ENCODE results near the gene POLD2.
A peak's percentile ranks its signal among the peaks of the same experiment; 100 is the strongest.

The POLD2 gene

GRCh38 chr7:44114586-44115310, 8.6 kb downstream of the POLD2 start:
- Histone ChIP-seq H3K36me3 (ENCODE audit: control insufficient read depth in 5 of 5, insufficient read depth in 5 of 5, low read length in 5 of 5) (peaks cover 0 to 86% (median 70%) of the 10 kb centered on the region in 5 donors), H3K27ac (ENCODE audit: low read depth, low read length) (no peak overlapping the region), H3K4me3 (ENCODE audit: low read depth in 1 of 5, low read length in 5 of 5) (no peak overlapping the region), H3K9me3 (ENCODE audit: control insufficient read depth in 5 of 5, low read length in 5 of 5) (no peaks in the 10 kb centered on the region), H3K4me1 (ENCODE audit: control insufficient read depth in 5 of 5, insufficient read depth in 5 of 5, low read length in 5 of 5) (peaks cover 0 to 15% (median 4%) of the 10 kb centered on the region in 5 donors), H3K27me3 (ENCODE audit: control insufficient read depth in 5 of 5, insufficient read depth in 4 of 5, low read length in 5 of 5) (peaks cover 0 to 3% (median 0%) of the 10 kb centered on the region in 5 donors), H3K9ac (ENCODE audit: low read length in 5 of 5) (no peak overlapping the region)

- Histone ChIP-seq H3K9ac (ENCODE audit: low read length in 5 of 5) (no peak overlapping the region), H3K9me3 (ENCODE audit: control insufficient read depth in 5 of 5, low read length in 5 of 5) (no peaks in the 10 kb centered on the region), H3K27ac (ENCODE audit: low read depth, low read length) (no peak overlapping the region), H3K4me3 (ENCODE audit: low read depth in 1 of 5, low read length in 5 of 5) (no peak overlapping the region), H3K4me1 (ENCODE audit: control insufficient read depth in 5 of 5, insufficient read depth in 5 of 5, low read length in 5 of 5) (peaks cover 0 to 9% (median 4%) of the 10 kb centered on the region in 5 donors), H3K36me3 (ENCODE audit: control insufficient read depth in 5 of 5, insufficient read depth in 5 of 5, low read length in 5 of 5) (peaks cover 0 to 79% (median 64%) of the 10 kb centered on the region in 5 donors), H3K27me3 (ENCODE audit: control insufficient read depth in 5 of 5, insufficient read depth in 4 of 5, low read length in 5 of 5) (peaks cover 0 to 3% (median 0%) of the 10 kb centered on the region in 5 donors)
These were observed 9.5 kb downstream of the POLD2 start for GRCh38 chr7:44113764-44114354.

- Histone ChIP-seq H3K27me3 (ENCODE audit: control insufficient read depth in 5 of 5, insufficient read depth in 4 of 5, low read length in 5 of 5) (peaks cover 0 to 3% (median 0%) of the 10 kb centered on the region in 5 donors), H3K4me3 (ENCODE audit: low read depth in 1 of 5, low read length in 5 of 5) (no peak overlapping the region), H3K9ac (ENCODE audit: low read length in 5 of 5) (no peak overlapping the region), H3K4me1 (ENCODE audit: control insufficient read depth in 5 of 5, insufficient read depth in 5 of 5, low read length in 5 of 5) (peaks cover 0 to 9% (median 4%) of the 10 kb centered on the region in 5 donors), H3K9me3 (ENCODE audit: control insufficient read depth in 5 of 5, low read length in 5 of 5) (no peaks in the 10 kb centered on the region), H3K27ac (ENCODE audit: low read depth, low read length) (no peak overlapping the region), H3K36me3 (ENCODE audit: control insufficient read depth in 5 of 5, insufficient read depth in 5 of 5, low read length in 5 of 5) (peaks cover 0 to 84% (median 64%) of the 10 kb centered on the region in 5 donors)
These were observed 10.2 kb downstream of the POLD2 start for GRCh38 chr7:44112997-44113763.

GRCh38 chr7:44112231-44112996, 10.9 kb downstream of the POLD2 start:
- peaks cover 0 to 81% (median 59%) of the 10 kb centered on the region in 5 donors for H3K36me3 ChIP-seq (ENCODE audit: control insufficient read depth in 5 of 5, insufficient read depth in 5 of 5, low read length in 5 of 5)
- H3K27ac ChIP-seq (ENCODE audit: low read depth, low read length) = no peak overlapping the region
- H3K27me3 ChIP-seq (ENCODE audit: control insufficient read depth in 5 of 5, insufficient read depth in 4 of 5, low read length in 5 of 5) = peaks cover 0 to 3% (median 0%) of the 10 kb centered on the region in 5 donors
- H3K4me3 ChIP-seq (ENCODE audit: low read depth in 1 of 5, low read length in 5 of 5) = no peak overlapping the region
- H3K9me3 ChIP-seq (ENCODE audit: control insufficient read depth in 5 of 5, low read length in 5 of 5) = no peaks in the 10 kb centered on the region
- no peak overlapping the region for H3K9ac ChIP-seq (ENCODE audit: low read length in 5 of 5)
- H3K4me1 ChIP-seq (ENCODE audit: control insufficient read depth in 5 of 5, insufficient read depth in 5 of 5, low read length in 5 of 5) = peaks cover 0 to 9% (median 4%) of the 10 kb centered on the region in 5 donors

GRCh38 chr7:44111761-44112160, 11.6 kb downstream of the POLD2 start:
- H3K27ac ChIP-seq (ENCODE audit: low read depth, low read length) = no peak overlapping the region
- peaks cover 0 to 79% (median 52%) of the 10 kb centered on the region in 5 donors for H3K36me3 ChIP-seq (ENCODE audit: control insufficient read depth in 5 of 5, insufficient read depth in 5 of 5, low read length in 5 of 5)
- H3K9me3 ChIP-seq (ENCODE audit: control insufficient read depth in 5 of 5, low read length in 5 of 5) = no peaks in the 10 kb centered on the region
- H3K4me1 ChIP-seq (ENCODE audit: control insufficient read depth in 5 of 5, insufficient read depth in 5 of 5, low read length in 5 of 5) = peaks cover 0 to 9% (median 9%) of the 10 kb centered on the region in 5 donors
- peaks cover 0 to 3% (median 0%) of the 10 kb centered on the region in 5 donors for H3K27me3 ChIP-seq (ENCODE audit: control insufficient read depth in 5 of 5, insufficient read depth in 4 of 5, low read length in 5 of 5)
- H3K9ac ChIP-seq (ENCODE audit: low read length in 5 of 5) = no peak overlapping the region
- no peak overlapping the region for H3K4me3 ChIP-seq (ENCODE audit: low read depth in 1 of 5, low read length in 5 of 5)

GRCh38 chr7:44110719-44111635, 12.4 kb downstream of the POLD2 start:
- H3K27ac ChIP-seq (ENCODE audit: low read depth, low read length) = no peak overlapping the region

GRCh38 chr7:44109991-44110390, 13.4 kb downstream of the POLD2 start:
- Histone ChIP-seq H3K27me3 (ENCODE audit: control insufficient read depth in 5 of 5, insufficient read depth in 4 of 5, low read length in 5 of 5) (peaks cover 0 to 6% (median 0%) of the 10 kb centered on the region in 5 donors), H3K9me3 (ENCODE audit: control insufficient read depth in 5 of 5, low read length in 5 of 5) (no peaks in the 10 kb centered on the region), H3K27ac (ENCODE audit: low read depth, low read length) (no peak overlapping the region), H3K4me1 (ENCODE audit: control insufficient read depth in 5 of 5, insufficient read depth in 5 of 5, low read length in 5 of 5) (peaks cover 9 to 24% (median 17%) of the 10 kb centered on the region in 5 donors), H3K36me3 (ENCODE audit: control insufficient read depth in 5 of 5, insufficient read depth in 5 of 5, low read length in 5 of 5) (peaks cover 0 to 61% (median 37%) of the 10 kb centered on the region in 5 donors), H3K9ac (ENCODE audit: low read length in 5 of 5) (no peak overlapping the region), H3K4me3 (ENCODE audit: low read depth in 1 of 5, low read length in 5 of 5) (no peak overlapping the region)

More at GRCh38 chr7:44110719-44111635, 12.4 kb downstream of the POLD2 start:
- Histone ChIP-seq H3K36me3 (ENCODE audit: control insufficient read depth in 5 of 5, insufficient read depth in 5 of 5, low read length in 5 of 5) (peaks cover 0 to 71% (median 45%) of the 10 kb centered on the region in 5 donors), H3K27me3 (ENCODE audit: control insufficient read depth in 5 of 5, insufficient read depth in 4 of 5, low read length in 5 of 5) (peaks cover 0 to 3% (median 0%) of the 10 kb centered on the region in 5 donors), H3K4me3 (ENCODE audit: low read depth in 1 of 5, low read length in 5 of 5) (no peak overlapping the region), H3K4me1 (ENCODE audit: control insufficient read depth in 5 of 5, insufficient read depth in 5 of 5, low read length in 5 of 5) (peaks cover under 1 to 15% (median 13%) of the 10 kb centered on the region in 5 donors), H3K9ac (ENCODE audit: low read length in 5 of 5) (no peak overlapping the region), H3K9me3 (ENCODE audit: control insufficient read depth in 5 of 5, low read length in 5 of 5) (no peaks in the 10 kb centered on the region)

- Histone ChIP-seq H3K4me3 (ENCODE audit: low read depth in 1 of 5, low read length in 5 of 5) (no peak overlapping the region), H3K9me3 (ENCODE audit: control insufficient read depth in 5 of 5, low read length in 5 of 5) (no peaks in the 10 kb centered on the region), H3K36me3 (ENCODE audit: control insufficient read depth in 5 of 5, insufficient read depth in 5 of 5, low read length in 5 of 5) (peaks cover 0 to 52% (median 28%) of the 10 kb centered on the region in 5 donors), H3K9ac (ENCODE audit: low read length in 5 of 5) (peak overlapping the region in 1 of 5 donors; percentile 30), H3K4me1 (ENCODE audit: control insufficient read depth in 5 of 5, insufficient read depth in 5 of 5, low read length in 5 of 5) (peaks cover 9 to 28% (median 19%) of the 10 kb centered on the region in 5 donors), H3K27ac (ENCODE audit: low read depth, low read length) (no peak overlapping the region), H3K27me3 (ENCODE audit: control insufficient read depth in 5 of 5, insufficient read depth in 4 of 5, low read length in 5 of 5) (peaks cover 0 to 6% (median 0%) of the 10 kb centered on the region in 5 donors)
These were observed 14.3 kb downstream of the POLD2 start for GRCh38 chr7:44108768-44109750.
